Stomach (tissue), 9 donors: ENCODE results near the gene CHN1. TPM values are rescaled to one million over a fixed set of nuclear protein-coding genes. Genes with fewer than 3 reads are reported as not detected.

Experiments used
- DNase-seq, 2 donors: peaks; one replicate each; pipeline versions ENCODE4 v3.0.0 to v3.0.0-alpha.2; 2013 to 2019
- H3K27ac ChIP-seq, 5 donors: fragments of 200-600 bp in 4 of 5; sonication (generic) in 4 of 5; one replicate each; pipeline ENCODE4 v1.5.1; 2013 to 2019; ENCODE audit warnings: mild to moderate bottlenecking in 1 of 5, moderate library complexity in 1 of 5
- H3K27me3 ChIP-seq, 3 donors: fragments of 200-600 bp; sonication (generic); one replicate each; pipeline ENCODE4 v1.5.1; 2017 to 2019; ENCODE audit warnings: mixed run types in 1 of 3
- H3K36me3 ChIP-seq, 4 donors: fragments of 200-600 bp; sonication (generic); 1 replicate in 3 of 4; 2 replicates in 1 of 4; pipeline ENCODE4 v1.5.1; 2016 to 2019
- H3K4me1 ChIP-seq, 4 donors: fragments of 200-600 bp; sonication (generic); one replicate each; pipeline ENCODE4 v1.5.1; 2016 to 2019
- H3K4me3 ChIP-seq, 4 donors: fragments of 200-600 bp; sonication (generic) in 3 of 4; one replicate each; pipeline ENCODE4 v1.5.1; 2016 to 2019; ENCODE audit warnings: mild to moderate bottlenecking in 1 of 4
- H3K9me3 ChIP-seq, 4 donors: fragments of 200-600 bp; sonication (generic); one replicate each; pipeline ENCODE4 v1.5.1; 2016 to 2019
- CTCF ChIP-seq, 7 experiments: fragments of 450-650 bp in 4 of 7; fragments of 200-600 bp in 3 of 7; sonication (generic) in 3 of 7; IDR thresholded peaks; one replicate each; pipeline ENCODE4 v1.5.1; 2016 to 2019; ENCODE audit warnings: antibody characterized with exemption in 7 of 7, control low read depth in 2 of 7, mild to moderate bottlenecking in 1 of 7
- EP300 ChIP-seq: sonication (generic); formaldehyde crosslinking; IDR thresholded peaks from one replicate; pipeline ENCODE4 v1.6.1; 2017; ENCODE audit warnings: antibody characterized with exemption
- POLR2A ChIP-seq, 4 donors: fragments of 450-650 bp; IDR thresholded peaks; one replicate each; pipeline ENCODE4 v1.6.1; 2016; ENCODE audit warnings: antibody characterized with exemption in 4 of 4, control low read depth in 2 of 4, mild to moderate bottlenecking in 1 of 4, moderate library complexity in 1 of 4
- POLR2AphosphoS5 ChIP-seq, 3 donors: sonication (generic); formaldehyde crosslinking; IDR thresholded peaks; one replicate each; pipeline ENCODE4 v1.6.1; 2016; ENCODE audit warnings: antibody characterized with exemption in 3 of 3
- WGBS, 5 donors: extraction: QIAGEN DNeasy Blood & Tissue Kit in 3 of 5; methylation state at CpG; one replicate each; pipeline versions ENCODE4 v1.1.5 to v1.1.7; 2013 to 2018; 5-methylcytosine and 5-hydroxymethylcytosine counted together
- intact Hi-C: fragments of 100-400 bp; cut with DNase I; formaldehyde crosslinking; loops from one replicate; pipeline ENCODE4 v1.15.1; 2023; ENCODE audit warnings: low total_unique reads
- polyA plus RNA-seq, 3 donors: library from polyadenylated mRNA; stranded (reverse); fragments of 200-250 nt; gene quantifications; one replicate each; pipeline ENCODE4 v1.2.3, GENCODE V29; 2013
- total RNA-seq, 5 donors: library from RNA; depleted of rRNA; stranded (reverse); fragments of >200 nt; gene quantifications; one replicate each; pipeline versions ENCODE4 v1.1.0 to v1.2.3, GENCODE V29; 2014 to 2016
- donor health status: healthy with polysubstance abuse.
- donor health status: Bipolar disorder and iron deficiency.
- donor health status: healthy.

Gene CHN1
- total and polyA plus RNA-seq, 8 donors, result 2.3 to 50.9 (median 12.2) TPM; not detected in 1

GRCh38 chr2:174802459-174802858 lies 202.7 kb downstream of the CHN1 start:
- H3K27ac ChIP-seq, result no peak overlapping the region
- H3K36me3 ChIP-seq, result peaks cover 0 to 14% (median 3%) of the 10 kb centered on the region in 4 donors
- 77 to 94% (median 86%) methylated on average over 4 of the region's 4 CpGs for WGBS, 5 donors
- intact Hi-C loops, result no loop called here
- no peaks in the 10 kb centered on the region for H3K27me3 ChIP-seq
- DNase-seq, result no peak
- no peaks in the 10 kb centered on the region for H3K9me3 ChIP-seq
- no peak overlapping the region for H3K4me3 ChIP-seq
- TF ChIP-seq EP300, result no peak
- no peak for TF ChIP-seq CTCF (IDR thresholded peaks at IDR 0.05)
- TF ChIP-seq POLR2A (IDR thresholded peaks at IDR 0.05), result no peak
- no peak for TF ChIP-seq POLR2AphosphoS5 (IDR thresholded peaks at IDR 0.05)
- no peaks in the 10 kb centered on the region for H3K4me1 ChIP-seq

DNA sequence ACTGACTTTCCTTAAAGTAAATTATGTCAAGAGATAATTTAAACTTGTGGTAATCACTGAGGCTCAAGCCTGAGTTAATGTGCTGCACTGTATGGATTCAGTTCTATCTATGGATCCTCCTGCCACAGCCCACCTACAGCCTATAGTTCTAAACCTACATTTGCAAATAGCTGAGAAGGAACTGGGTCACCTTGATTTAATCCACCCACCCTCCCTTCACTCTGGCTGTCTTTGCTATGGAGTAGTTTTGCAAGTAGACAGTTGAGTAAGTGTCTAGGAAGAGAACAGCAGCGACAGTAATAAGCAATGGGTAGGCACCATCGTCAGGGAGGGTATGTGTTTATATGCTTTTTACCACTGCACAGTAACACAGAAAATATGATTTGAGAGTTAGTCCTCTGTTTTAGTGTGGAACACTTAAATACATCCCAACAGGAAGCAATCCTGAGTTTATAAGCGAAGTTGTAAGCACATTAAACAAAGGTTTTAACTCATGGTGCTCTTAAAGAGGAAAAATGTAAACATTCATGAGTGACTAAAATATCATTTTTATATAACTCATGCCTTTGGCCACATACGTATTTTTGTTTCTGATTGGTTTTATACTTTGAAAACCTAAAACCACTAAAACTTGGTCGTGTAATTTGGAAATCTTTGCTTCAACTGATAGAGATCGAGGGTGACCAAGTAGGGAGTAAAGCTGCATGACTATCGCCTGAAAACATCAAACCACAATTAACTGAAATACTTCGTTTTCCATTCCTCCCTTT lies 204.6 kb downstream of the CHN1 start:
- intact Hi-C loops, result no loop called here
- no peak for DNase-seq
- H3K36me3 ChIP-seq, result peaks cover 0 to 14% (median 3%) of the 10 kb centered on the region in 4 donors
- 68 to 83% (median 72%) methylated on average over 8 of the region's 8 CpGs for WGBS, 5 donors
- H3K27ac ChIP-seq, result no peak overlapping the region
- no peaks in the 10 kb centered on the region for H3K27me3 ChIP-seq
- H3K4me3 ChIP-seq, result no peak overlapping the region
- TF ChIP-seq POLR2A (IDR thresholded peaks at IDR 0.05) (no peak), CTCF (IDR thresholded peaks at IDR 0.05) (no peak), EP300 (no peak), POLR2AphosphoS5 (IDR thresholded peaks at IDR 0.05) (no peak)
- no peaks in the 10 kb centered on the region for H3K9me3 ChIP-seq
- no peaks in the 10 kb centered on the region for H3K4me1 ChIP-seq

- H3K27ac ChIP-seq, result no peak overlapping the region
- 41 to 96% (median 90%) methylated on average over 1 of the region's 1 CpG for WGBS, 5 donors
- intact Hi-C loops, result no loop called here
- no peaks in the 10 kb centered on the region for H3K9me3 ChIP-seq
- H3K4me1 ChIP-seq, result no peaks in the 10 kb centered on the region
- TF ChIP-seq POLR2AphosphoS5 (IDR thresholded peaks at IDR 0.05), result no peak
- no peak for TF ChIP-seq EP300
- no peak for TF ChIP-seq CTCF (IDR thresholded peaks at IDR 0.05)
- no peak for TF ChIP-seq POLR2A (IDR thresholded peaks at IDR 0.05)
- H3K36me3 ChIP-seq, result peaks cover 0 to 14% (median 3%) of the 10 kb centered on the region in 4 donors
- DNase-seq, result no peak
- no peak overlapping the region for H3K4me3 ChIP-seq
- H3K27me3 ChIP-seq, result no peaks in the 10 kb centered on the region
These were observed 206.4 kb downstream of the CHN1 start for GRCh38 chr2:174798801-174799200.

DNA sequence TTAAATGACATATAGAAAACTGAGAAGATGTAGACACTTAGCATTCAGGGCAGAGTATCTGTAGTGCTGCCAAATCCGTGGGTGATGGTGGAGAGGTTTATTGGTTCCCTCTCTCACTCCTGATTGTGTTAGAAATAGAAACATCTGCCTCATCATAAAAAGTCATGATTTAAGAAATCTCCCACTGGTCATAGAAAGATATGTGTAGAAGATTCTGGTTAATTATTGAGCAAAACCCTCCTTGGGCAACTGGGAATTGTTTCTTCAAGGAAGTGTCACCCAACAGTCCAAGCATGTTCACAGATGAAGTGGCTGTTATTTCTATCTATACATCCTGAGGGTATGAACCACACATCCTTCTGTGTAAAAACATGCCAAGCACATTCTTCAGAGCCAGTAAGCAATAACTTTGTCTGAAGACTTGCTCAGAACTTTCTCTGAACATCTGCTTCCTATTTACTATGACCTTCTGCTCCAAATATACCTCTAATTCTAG lies 207.4 kb downstream of the CHN1 start:
- H3K4me3 ChIP-seq, result no peak overlapping the region
- no peak overlapping the region for H3K27ac ChIP-seq
- TF ChIP-seq POLR2A (IDR thresholded peaks at IDR 0.05) (no peak), EP300 (no peak), POLR2AphosphoS5 (IDR thresholded peaks at IDR 0.05) (no peak), CTCF (IDR thresholded peaks at IDR 0.05) (no peak)
- H3K9me3 ChIP-seq, result no peaks in the 10 kb centered on the region
- intact Hi-C loops, result no loop called here
- DNase-seq, result no peak
- H3K36me3 ChIP-seq, result peaks cover 0 to 14% (median 3%) of the 10 kb centered on the region in 4 donors
- H3K4me1 ChIP-seq, result no peaks in the 10 kb centered on the region
- 65 to 89% (median 85%) methylated on average over 1 of the region's 1 CpG for WGBS, 5 donors
- no peaks in the 10 kb centered on the region for H3K27me3 ChIP-seq
